NT2/D1 (cell line): ENCODE data around the gene RHOB.

Experiments used
- SUZ12 ChIP-seq: IDR thresholded peaks from 2 replicates; pipeline ENCODE4 v1.6.1; 2011; ENCODE audit not compliant: insufficient read length, insufficient read depth; ENCODE audit errors: extremely low read depth
- YY1 ChIP-seq: IDR thresholded peaks from 2 replicates; pipeline ENCODE4 v1.6.1; 2011; ENCODE audit not compliant: insufficient read length, insufficient read depth
- ZNF274 ChIP-seq: IDR thresholded peaks from 2 replicates; pipeline ENCODE4 v1.6.1; 2011; ENCODE audit warnings: mild to moderate bottlenecking, low read depth, low read length

GRCh38 chr2:20444101-20444992 lies 2.5 kb upstream of the RHOB start:
- TF ChIP-seq YY1 (no peak), ZNF274 (no peak), SUZ12 (no peak)
